GM12865 (cell line): ENCODE measurements around the gene IQCE.

Experiments used
- DNase-seq: peaks from one replicate; pipeline ENCODE4 v3.0.0; 2010; ENCODE audit warnings: low read depth
- H3K4me3 ChIP-seq: 2 replicates; pipeline ENCODE4 v1.5.1; 2011; ENCODE audit warnings: mild to moderate bottlenecking, low read depth, low read length, control low read depth
- TF ChIP-seq, protein P1 (sequence below): IDR thresholded peaks from 2 replicates; pipeline ENCODE4 v1.5.1; 2011; ENCODE audit warnings: low read length, control low read depth, low read depth, inconsistent platforms; ENCODE audit not compliant: insufficient read depth; ENCODE audit errors: missing control alignments

IQCE gene

DNA sequence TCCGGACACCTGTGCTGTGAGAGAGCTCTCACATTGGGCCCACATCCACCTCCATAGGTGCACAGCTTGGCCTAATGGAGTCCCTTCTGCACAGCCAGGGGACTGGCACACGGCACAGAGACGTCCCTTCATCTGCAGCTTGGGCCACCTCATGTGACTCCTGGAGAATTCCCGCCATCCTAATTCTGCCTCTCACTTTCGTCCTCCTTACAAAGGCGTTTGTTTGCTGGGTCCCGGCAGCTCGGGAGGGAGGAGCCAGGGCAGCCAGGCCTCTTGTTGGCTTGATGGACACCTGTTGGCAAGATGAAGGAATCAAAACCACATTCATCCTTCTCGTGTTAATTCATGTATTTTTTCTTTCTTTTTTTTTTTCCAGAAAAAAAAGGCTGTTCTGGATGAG, 42.3 kb downstream of the IQCE start:
- no peak for DNase-seq
- no peak overlapping the region for H3K4me3 ChIP-seq
- TF ChIP-seq, protein P1, sequence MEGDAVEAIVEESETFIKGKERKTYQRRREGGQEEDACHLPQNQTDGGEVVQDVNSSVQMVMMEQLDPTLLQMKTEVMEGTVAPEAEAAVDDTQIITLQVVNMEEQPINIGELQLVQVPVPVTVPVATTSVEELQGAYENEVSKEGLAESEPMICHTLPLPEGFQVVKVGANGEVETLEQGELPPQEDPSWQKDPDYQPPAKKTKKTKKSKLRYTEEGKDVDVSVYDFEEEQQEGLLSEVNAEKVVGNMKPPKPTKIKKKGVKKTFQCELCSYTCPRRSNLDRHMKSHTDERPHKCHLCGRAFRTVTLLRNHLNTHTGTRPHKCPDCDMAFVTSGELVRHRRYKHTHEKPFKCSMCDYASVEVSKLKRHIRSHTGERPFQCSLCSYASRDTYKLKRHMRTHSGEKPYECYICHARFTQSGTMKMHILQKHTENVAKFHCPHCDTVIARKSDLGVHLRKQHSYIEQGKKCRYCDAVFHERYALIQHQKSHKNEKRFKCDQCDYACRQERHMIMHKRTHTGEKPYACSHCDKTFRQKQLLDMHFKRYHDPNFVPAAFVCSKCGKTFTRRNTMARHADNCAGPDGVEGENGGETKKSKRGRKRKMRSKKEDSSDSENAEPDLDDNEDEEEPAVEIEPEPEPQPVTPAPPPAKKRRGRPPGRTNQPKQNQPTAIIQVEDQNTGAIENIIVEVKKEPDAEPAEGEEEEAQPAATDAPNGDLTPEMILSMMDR, result no peak

DNA sequence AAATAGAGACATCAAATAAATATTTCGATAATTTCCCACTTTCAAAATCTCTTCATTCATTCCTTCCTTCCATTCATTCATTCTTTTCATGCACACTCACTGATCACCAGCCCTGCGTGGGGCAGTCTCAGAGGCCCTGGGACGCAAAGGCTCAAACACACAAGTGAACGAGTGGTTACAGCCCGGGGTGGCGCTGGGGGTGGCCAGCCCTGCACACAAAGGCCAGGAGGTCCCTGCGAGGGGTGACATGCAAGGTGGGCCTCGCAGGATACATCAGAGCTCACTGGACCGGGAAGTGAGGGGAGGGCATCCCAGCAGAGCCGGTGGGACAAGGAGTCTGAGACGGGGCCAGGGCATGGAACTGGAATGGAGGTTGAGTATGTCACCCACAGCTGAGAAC, 43.1 kb downstream of the IQCE start:
- TF ChIP-seq, protein P1, result no peak
- H3K4me3 ChIP-seq, result no peak overlapping the region
- DNase-seq, result no peak

DNA sequence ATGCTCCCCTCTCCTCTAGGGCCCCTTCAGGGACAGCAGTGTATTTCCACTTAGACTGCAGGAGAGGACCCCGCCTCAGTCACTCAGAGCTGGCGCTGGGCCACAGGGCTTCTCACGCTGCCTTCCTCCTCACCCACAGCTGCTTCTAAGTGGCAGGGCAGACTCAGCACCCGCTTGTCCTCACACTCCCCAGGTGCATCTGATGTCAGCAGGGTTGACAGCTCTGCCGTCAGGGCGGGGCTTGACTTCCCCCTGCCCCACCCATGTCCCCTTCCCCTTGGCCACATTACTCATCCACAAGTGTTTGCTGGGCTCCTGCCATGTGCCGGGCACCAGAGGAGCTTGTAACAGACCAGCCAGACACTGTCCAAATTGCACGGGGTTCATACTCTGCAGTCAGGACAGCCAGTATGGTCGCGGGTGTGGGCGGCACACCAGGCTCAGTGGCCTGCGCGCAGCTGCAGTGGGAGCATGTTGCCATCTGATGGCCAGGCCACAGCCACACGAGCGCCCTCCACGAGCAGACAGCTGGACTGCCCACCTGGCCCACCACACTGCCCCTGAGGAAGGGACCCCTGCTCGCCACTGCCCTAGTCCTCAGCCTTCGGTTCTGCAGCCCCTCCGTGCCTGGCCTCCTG, 43.7 kb downstream of the IQCE start:
- TF ChIP-seq, protein P1, result no peak
- no peak for DNase-seq

DNA sequence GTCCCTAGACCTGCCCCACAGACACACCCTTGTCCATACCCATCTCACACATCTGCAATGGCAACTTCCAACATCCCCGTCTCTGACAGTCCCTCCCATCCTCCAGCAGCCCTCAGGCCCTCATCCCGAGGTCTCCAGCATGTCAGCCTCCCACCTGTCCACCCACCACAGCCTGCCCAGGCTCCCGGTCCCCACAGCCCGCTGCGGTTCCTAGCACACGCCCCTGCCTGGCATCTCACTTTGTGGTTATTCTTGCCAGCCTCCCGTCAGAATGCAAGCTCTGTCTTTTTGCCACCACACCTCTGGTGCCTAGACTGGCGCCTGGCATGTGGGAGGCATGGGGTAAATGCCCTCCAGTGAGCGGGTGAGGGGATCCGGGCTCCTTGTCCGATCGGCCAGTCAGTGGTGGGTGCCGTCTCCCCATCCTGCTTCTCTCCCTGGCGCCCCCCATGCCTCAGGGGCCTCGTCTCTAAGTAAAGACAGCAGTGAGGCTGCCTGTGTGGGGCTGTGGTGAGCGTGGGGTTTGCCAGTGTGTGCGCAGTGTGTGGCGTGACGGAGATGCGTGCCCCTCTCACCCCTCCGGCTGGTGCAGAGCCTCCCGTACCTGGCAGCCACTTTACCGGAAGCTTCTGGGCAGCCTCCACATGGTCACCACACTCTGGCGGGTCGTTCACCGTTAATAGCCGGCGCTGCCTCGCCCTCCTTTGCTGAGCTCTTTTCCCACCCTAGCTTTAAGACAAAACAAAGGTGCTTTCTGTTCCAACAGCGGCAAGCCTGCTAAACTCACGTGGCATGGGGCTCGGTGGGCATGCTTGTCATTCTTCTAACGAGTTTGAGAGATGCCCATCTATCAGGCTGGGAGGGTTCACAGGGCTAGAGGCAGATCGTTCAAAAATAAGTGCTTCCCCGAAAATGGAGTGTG, 44.5 kb downstream of the IQCE start:
- TF ChIP-seq, protein P1, result no peak
- DNase-seq, result no peak
- no peak overlapping the region for H3K4me3 ChIP-seq

More for the DNA sequence above, 43.7 kb downstream of the IQCE start:
- H3K4me3 ChIP-seq, result no peak overlapping the region

DNA sequence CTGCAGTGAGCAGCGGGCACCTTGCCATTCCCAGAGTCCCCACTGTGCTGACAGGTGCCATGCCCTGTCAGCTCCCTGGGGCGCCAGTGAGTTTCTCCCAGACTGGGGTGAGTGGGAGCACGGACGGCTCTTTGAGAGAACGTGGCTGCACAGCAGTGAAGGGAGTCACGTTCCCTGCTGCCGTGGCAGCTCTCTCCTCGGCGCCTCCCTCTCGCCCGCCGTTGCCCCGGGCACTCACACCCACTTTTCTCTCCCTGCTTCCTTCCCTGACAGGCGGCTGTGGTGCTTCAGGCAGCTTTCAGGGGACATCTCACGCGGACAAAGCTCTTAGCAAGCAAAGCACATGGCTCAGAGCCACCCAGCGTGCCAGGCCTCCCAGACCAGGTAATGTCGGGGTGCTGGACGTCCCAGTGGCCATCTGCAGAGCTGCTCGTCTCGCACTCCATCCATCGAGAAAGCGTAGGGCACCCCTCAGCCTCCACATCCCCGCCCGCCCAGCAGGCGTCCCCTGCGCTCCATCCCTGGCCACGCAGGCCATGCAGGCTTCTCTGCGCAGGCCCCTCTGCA, 45.9 kb downstream of the IQCE start:
- TF ChIP-seq, protein P1, result no peak
- DNase-seq, result no peak
- H3K4me3 ChIP-seq, result no peak overlapping the region

DNA sequence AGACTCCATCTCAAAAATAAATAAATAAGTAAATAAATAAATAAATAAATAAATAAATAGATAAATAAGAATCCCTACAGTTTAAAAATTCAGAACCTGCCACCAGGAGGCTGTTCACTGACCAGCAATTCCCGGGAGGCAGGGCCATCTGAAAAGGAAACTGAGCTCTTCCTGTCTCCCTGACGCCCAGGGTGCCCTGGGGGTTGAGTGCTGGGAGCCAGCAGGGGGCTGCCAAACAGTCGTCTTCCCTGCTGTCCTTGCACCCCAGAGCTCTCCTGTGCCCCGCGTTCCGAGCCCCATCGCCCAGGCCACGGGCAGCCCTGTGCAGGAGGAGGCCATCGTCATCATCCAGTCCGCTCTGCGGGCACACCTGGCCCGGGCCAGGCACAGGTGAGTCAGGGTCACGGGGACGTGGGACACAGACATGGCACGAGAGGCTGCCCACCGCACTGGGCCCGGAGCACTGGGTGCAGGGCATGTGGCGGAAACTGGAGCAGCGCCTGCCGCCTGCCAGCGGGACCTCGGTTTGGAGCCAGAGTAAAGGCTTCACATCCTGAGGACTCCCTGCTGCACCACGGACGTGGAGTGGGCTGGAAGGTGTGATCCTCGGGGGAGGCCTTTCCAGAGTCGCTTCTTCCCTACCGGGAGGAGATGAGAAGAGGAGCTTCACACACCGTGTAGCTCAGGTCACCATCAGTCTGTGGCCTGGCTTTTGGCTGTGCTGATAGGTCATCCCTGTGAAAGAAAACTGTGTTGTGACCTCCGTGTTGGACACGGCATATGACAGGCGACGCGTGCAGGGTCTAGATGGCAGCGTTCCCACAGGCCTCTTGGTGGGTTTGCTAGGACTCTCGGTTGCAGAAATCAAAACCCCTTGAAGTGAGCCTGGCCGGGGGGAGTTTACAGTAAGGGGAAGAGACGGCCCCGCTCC, 47.1 kb downstream of the IQCE start:
- DNase-seq, result no peak

More for the DNA sequence above, 47.1 kb downstream of the IQCE start:
- no peak overlapping the region for H3K4me3 ChIP-seq
- TF ChIP-seq, protein P1, result no peak
